ENCODE measurements around the gene MTMR1. TPM values are rescaled to one million over a fixed set of nuclear protein-coding genes. Genes with fewer than 3 reads are reported as not detected.

The MTMR1 gene
- total RNA-seq, 1 donor from 2014 or later = 28.4 TPM

- TF ChIP-seq CTCF (IDR thresholded peaks at IDR 0.05; ENCODE audit: unreplicated experiment) = no peak
- H3K9me3 Mint-ChIP-seq (ENCODE audit: low read depth) = peaks cover 22% of the 10 kb centered on the region
- no peaks in the 10 kb centered on the region for H3K27me3 Mint-ChIP-seq
- peaks cover 2% of the 10 kb centered on the region for H3K4me1 Mint-ChIP-seq (ENCODE audit: low read depth)
- no peak for DNase-seq (ENCODE audit: low spot score, unreplicated experiment)
- no peak overlapping the region for H3K27ac Mint-ChIP-seq
- peaks cover 4% of the 10 kb centered on the region for H3K36me3 Mint-ChIP-seq (ENCODE audit: insufficient read depth)
- H3K4me3 Mint-ChIP-seq (ENCODE audit: low read depth) = no peak overlapping the region
These were observed 43.9 kb upstream of the MTMR1 start for GRCh38 chrX:150649096-150649870.

GRCh38 chrX:150651906-150652305 lies 41.3 kb upstream of the MTMR1 start:
- Mint-ChIP-seq H3K4me1 (ENCODE audit: low read depth) (peaks cover 2% of the 10 kb centered on the region), H3K36me3 (ENCODE audit: insufficient read depth) (peaks cover 10% of the 10 kb centered on the region), H3K9me3 (ENCODE audit: low read depth) (peaks cover 24% of the 10 kb centered on the region), H3K4me3 (ENCODE audit: low read depth) (no peak overlapping the region), H3K27ac (no peak overlapping the region), H3K27me3 (no peaks in the 10 kb centered on the region)
- no peak for TF ChIP-seq CTCF (IDR thresholded peaks at IDR 0.05; ENCODE audit: unreplicated experiment)
- DNase-seq (ENCODE audit: low spot score, unreplicated experiment) = no peak

GRCh38 chrX:150655788-150656187 lies 37.4 kb upstream of the MTMR1 start:
- Mint-ChIP-seq H3K9me3 (ENCODE audit: low read depth) (peaks cover 25% of the 10 kb centered on the region), H3K4me3 (ENCODE audit: low read depth) (no peak overlapping the region), H3K27me3 (peaks cover 2% of the 10 kb centered on the region), H3K36me3 (ENCODE audit: insufficient read depth) (peaks cover 19% of the 10 kb centered on the region), H3K4me1 (ENCODE audit: low read depth) (no peaks in the 10 kb centered on the region), H3K27ac (no peak overlapping the region)
- no peak for DNase-seq (ENCODE audit: low spot score, unreplicated experiment)
- TF ChIP-seq CTCF (IDR thresholded peaks at IDR 0.05; ENCODE audit: unreplicated experiment) = no peak

GRCh38 chrX:150663073-150663472 lies 30.1 kb upstream of the MTMR1 start:
- peaks cover 7% of the 10 kb centered on the region for H3K4me1 Mint-ChIP-seq (ENCODE audit: low read depth)

GRCh38 chrX:150664290-150664689 lies 28.9 kb upstream of the MTMR1 start:
- H3K4me1 Mint-ChIP-seq (ENCODE audit: low read depth) = peaks cover 7% of the 10 kb centered on the region
- H3K27me3 Mint-ChIP-seq = peaks cover 24% of the 10 kb centered on the region
- no peak for DNase-seq (ENCODE audit: low spot score, unreplicated experiment)
- TF ChIP-seq CTCF (IDR thresholded peaks at IDR 0.05; ENCODE audit: unreplicated experiment) = no peak
- no peak overlapping the region for H3K4me3 Mint-ChIP-seq (ENCODE audit: low read depth)
- H3K9me3 Mint-ChIP-seq (ENCODE audit: low read depth) = peaks cover 29% of the 10 kb centered on the region
- no peak overlapping the region for H3K27ac Mint-ChIP-seq
- H3K36me3 Mint-ChIP-seq (ENCODE audit: insufficient read depth) = peaks cover 20% of the 10 kb centered on the region

More at GRCh38 chrX:150663073-150663472, 30.1 kb upstream of the MTMR1 start:
- Mint-ChIP-seq H3K4me3 (ENCODE audit: low read depth) (no peak overlapping the region), H3K27me3 (peaks cover 24% of the 10 kb centered on the region), H3K36me3 (ENCODE audit: insufficient read depth) (peaks cover 20% of the 10 kb centered on the region), H3K9me3 (ENCODE audit: low read depth) (peaks cover 29% of the 10 kb centered on the region), H3K27ac (no peak overlapping the region)
- no peak for DNase-seq (ENCODE audit: low spot score, unreplicated experiment)
- no peak for TF ChIP-seq CTCF (IDR thresholded peaks at IDR 0.05; ENCODE audit: unreplicated experiment)
